ENCODE results near the gene FRK.

DNA sequence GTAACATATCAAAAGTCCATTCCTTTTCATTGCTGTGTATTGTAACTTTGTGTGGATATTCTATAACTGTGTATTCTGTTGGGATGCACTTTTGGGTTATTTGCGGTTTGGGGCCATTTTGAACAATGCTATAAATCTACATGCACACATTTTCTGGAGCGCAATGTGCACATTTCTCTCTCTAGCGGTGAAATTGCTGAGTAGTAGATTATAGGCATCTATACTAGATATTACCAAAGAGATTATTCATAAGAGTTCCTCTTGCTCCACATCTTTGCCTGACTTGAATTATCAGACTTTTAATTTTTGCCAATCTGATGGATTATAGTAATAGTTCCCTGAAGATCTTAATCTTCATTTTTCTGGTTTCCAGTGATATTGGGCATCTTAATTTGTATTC, 18.3 kb upstream of the FRK start:
- TF ChIP-seq, protein P1, sequence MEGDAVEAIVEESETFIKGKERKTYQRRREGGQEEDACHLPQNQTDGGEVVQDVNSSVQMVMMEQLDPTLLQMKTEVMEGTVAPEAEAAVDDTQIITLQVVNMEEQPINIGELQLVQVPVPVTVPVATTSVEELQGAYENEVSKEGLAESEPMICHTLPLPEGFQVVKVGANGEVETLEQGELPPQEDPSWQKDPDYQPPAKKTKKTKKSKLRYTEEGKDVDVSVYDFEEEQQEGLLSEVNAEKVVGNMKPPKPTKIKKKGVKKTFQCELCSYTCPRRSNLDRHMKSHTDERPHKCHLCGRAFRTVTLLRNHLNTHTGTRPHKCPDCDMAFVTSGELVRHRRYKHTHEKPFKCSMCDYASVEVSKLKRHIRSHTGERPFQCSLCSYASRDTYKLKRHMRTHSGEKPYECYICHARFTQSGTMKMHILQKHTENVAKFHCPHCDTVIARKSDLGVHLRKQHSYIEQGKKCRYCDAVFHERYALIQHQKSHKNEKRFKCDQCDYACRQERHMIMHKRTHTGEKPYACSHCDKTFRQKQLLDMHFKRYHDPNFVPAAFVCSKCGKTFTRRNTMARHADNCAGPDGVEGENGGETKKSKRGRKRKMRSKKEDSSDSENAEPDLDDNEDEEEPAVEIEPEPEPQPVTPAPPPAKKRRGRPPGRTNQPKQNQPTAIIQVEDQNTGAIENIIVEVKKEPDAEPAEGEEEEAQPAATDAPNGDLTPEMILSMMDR (IDR thresholded peaks at IDR 0.05), result no peak
- no peak for TF ChIP-seq EZH2phosphoT487 (IDR thresholded peaks at IDR 0.05)
- no peak for TF ChIP-seq EZH2 (IDR thresholded peaks at IDR 0.05)

Measured in neural progenitor cell (in vitro differentiated cells).